Tibial artery (tissue), 4 donors: ENCODE data around the gene GFOD1.
"Not testable (repeated sequence)": the region's sequence is repeated elsewhere in the genome, so short reads cannot be mapped to it uniquely, and the experiment has no call there.

Experiments used
- DNase-seq, 2 donors: peaks; one replicate each; pipeline ENCODE4 v3.0.0-alpha.2; 2019
- H3K27ac ChIP-seq, 2 donors: fragments of 200-600 bp; sonication (generic) in 1 of 2; 1 replicate in 1 of 2; 2 replicates in 1 of 2; pipeline ENCODE4 v1.5.1; 2018 to 2019; ENCODE audit warnings: mild to moderate bottlenecking in 1 of 2
- H3K27me3 ChIP-seq, 2 donors: fragments of 200-600 bp; sonication (generic) in 1 of 2; one replicate each; pipeline versions ENCODE4 v1.5.1 to v1.6.0; 2016 to 2019
- H3K36me3 ChIP-seq, 3 donors: fragments of 200-600 bp; sonication (generic) in 2 of 3; one replicate each; pipeline ENCODE4 v1.5.1; 2016 to 2019; ENCODE audit warnings: mild to moderate bottlenecking in 2 of 3
- H3K4me1 ChIP-seq, 4 donors: fragments of 200-600 bp; sonication (generic) in 2 of 4; 1 replicate in 3 of 4; 2 replicates in 1 of 4; pipeline ENCODE4 v1.5.1; 2016 to 2019
- H3K4me3 ChIP-seq, 2 donors: fragments of 200-600 bp; sonication (generic) in 1 of 2; 1 replicate in 1 of 2; 2 replicates in 1 of 2; pipeline ENCODE4 v1.5.1; 2018 to 2019; ENCODE audit warnings: mild to moderate bottlenecking in 2 of 2
- H3K9me3 ChIP-seq, 3 donors: fragments of 200-600 bp; sonication (generic) in 1 of 3; one replicate each; pipeline ENCODE4 v1.5.1; 2016 to 2019
- CTCF ChIP-seq, 2 experiments: fragments of 200-600 bp in 1 of 2; fragments of 450-650 bp in 1 of 2; IDR thresholded peaks; one replicate each; pipeline ENCODE4 v1.5.1; 2017 to 2019; ENCODE audit warnings: antibody characterized with exemption in 2 of 2, mild to moderate bottlenecking in 1 of 2, moderate library complexity in 1 of 2
- intact Hi-C: fragments of 100-400 bp; cut with DNase I; formaldehyde crosslinking; loops from one replicate; pipeline ENCODE4 v1.15.0; 2023; ENCODE audit warnings: low total_unique reads

The GFOD1 gene

DNA sequence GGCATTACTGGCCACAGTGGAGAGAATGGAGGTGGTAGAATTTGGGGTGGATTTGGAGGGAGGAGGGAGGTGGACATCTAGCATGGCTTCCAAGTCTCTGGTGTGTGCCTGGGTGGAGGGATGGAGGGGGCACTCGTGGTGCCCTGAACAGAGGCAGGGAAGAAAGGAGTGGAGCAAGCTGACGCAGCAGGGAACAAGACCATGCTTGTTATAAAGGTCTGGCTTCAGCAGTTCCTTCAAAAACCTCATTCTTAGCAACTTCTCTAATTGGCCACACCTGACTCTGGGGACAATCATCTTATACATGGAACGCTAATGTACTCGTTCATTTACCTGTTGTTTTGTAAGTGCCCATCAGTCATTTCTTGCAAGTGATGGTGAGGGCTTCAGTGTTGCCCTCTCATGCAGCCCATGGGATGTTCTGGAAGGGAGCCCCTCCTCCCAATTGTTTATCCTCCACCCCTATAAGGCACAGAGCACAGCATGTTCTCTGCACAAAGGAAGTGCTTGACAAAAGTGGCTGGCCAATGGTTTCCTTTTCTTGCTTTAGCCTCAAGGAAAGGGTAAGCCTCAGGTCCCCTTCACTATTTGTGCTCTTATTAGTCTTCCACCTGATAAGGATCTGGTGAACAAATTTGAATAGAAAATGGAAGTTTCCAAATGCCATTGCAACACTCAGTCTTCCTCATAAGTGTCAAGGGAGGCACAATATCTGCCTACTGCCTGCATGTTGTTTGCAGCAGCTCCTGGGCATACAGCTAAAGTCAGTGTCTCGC is 39.3 kb downstream of the GFOD1 start:
- no peaks in the 10 kb centered on the region for H3K27me3 ChIP-seq
- H3K27ac ChIP-seq: peak overlapping the region; percentile 71 to 89
- peak in 1 of 2 donors; percentile 51 for DNase-seq
- intact Hi-C loops: loop anchor here (5.0 kb wide), 1 partner anchor 36 kb away; no protein-coding TSS in a partner anchor
- H3K36me3 ChIP-seq: peaks cover 0 to 8% (median 0%) of the 10 kb centered on the region in 3 donors
- no peaks in the 10 kb centered on the region for H3K9me3 ChIP-seq
- H3K4me1 ChIP-seq: peaks cover 0 to 84% (median 58%) of the 10 kb centered on the region in 4 donors
- no peak for TF ChIP-seq CTCF (IDR thresholded peaks at IDR 0.05)
- H3K4me3 ChIP-seq: no peak overlapping the region

- Histone ChIP-seq H3K9me3 (no peaks in the 10 kb centered on the region), H3K4me1 (peaks cover 0 to 80% (median 54%) of the 10 kb centered on the region in 4 donors), H3K27ac (peak overlapping the region; percentile 71 to 89), H3K4me3 (no peak overlapping the region), H3K36me3 (peaks cover 0 to 4% (median 0%) of the 10 kb centered on the region in 3 donors), H3K27me3 (no peaks in the 10 kb centered on the region)
- TF ChIP-seq CTCF (IDR thresholded peaks at IDR 0.05): no peak
- intact Hi-C loops: loop anchor here (5.0 kb wide), 1 partner anchor 34 kb away; no protein-coding TSS in a partner anchor
- DNase-seq: no peak
These were observed 41.0 kb downstream of the GFOD1 start for GRCh38 chr6:13446381-13446780.

- intact Hi-C loops: loop anchor here (5.0 kb wide), 1 partner anchor 33 kb away; no protein-coding TSS in a partner anchor
- Histone ChIP-seq H3K27ac (peak overlapping the region; percentile 71 to 89), H3K36me3 (no peaks in the 10 kb centered on the region), H3K27me3 (no peaks in the 10 kb centered on the region), H3K9me3 (no peaks in the 10 kb centered on the region), H3K4me3 (peak overlapping the region in 1 of 2 donors; percentile 13), H3K4me1 (peaks cover 0 to 79% (median 50%) of the 10 kb centered on the region in 4 donors)
- no peak for DNase-seq
- TF ChIP-seq CTCF (IDR thresholded peaks at IDR 0.05): no peak
These were observed 41.7 kb downstream of the GFOD1 start for GRCh38 chr6:13445744-13446115.

DNA sequence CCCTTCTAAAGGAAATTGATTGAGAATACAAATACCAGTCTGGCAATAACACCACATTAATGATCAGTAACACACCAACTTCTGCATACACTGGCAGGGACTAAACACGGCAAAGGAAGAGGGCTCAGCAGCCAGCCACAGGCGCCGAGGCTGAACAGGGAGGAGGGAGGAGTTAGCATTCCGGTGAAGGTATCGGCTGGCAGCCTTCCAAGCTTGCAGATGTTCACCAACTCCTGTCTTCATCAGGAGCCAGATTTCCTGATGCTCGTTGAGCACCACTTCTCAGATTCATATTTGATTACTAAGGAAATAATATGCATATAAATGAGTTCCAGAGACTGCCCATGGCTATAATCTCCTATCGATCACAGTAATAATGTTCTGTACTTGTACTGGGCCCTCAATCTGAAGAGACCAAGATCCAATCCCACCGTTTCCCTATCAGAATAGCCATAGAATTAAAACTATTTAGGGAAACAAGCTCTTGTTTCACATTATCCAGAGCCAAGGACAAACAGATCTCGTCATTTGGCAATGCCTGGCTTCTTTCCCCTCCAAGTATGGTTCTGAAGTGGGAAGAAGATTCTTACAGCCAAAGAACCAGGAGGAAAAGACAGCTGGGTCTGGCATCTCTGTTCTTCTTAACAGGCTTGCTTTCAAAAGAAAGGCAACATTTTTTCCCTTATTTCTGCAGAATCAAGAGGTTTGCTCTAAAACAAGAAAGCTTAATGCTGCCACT is 42.2 kb downstream of the GFOD1 start:
- no peak for DNase-seq
- H3K4me1 ChIP-seq: peaks cover 0 to 79% (median 50%) of the 10 kb centered on the region in 4 donors
- intact Hi-C loops: loop anchor here (5.0 kb wide), 1 partner anchor 33 kb away; no protein-coding TSS in a partner anchor
- H3K27ac ChIP-seq: peak overlapping the region; percentile 71 to 89
- no peak for TF ChIP-seq CTCF (IDR thresholded peaks at IDR 0.05)
- H3K36me3 ChIP-seq: no peaks in the 10 kb centered on the region
- H3K27me3 ChIP-seq: no peaks in the 10 kb centered on the region
- no peaks in the 10 kb centered on the region for H3K9me3 ChIP-seq
- H3K4me3 ChIP-seq: peak overlapping the region; percentile 3 to 13

- H3K4me3 ChIP-seq: no peak overlapping the region
- intact Hi-C loops: loop anchor here (5.0 kb wide), 1 partner anchor 32 kb away; no protein-coding TSS in a partner anchor
- no peaks in the 10 kb centered on the region for H3K27me3 ChIP-seq
- no peaks in the 10 kb centered on the region for H3K36me3 ChIP-seq
- peak overlapping the region; percentile 71 to 89 for H3K27ac ChIP-seq
- H3K9me3 ChIP-seq: no peaks in the 10 kb centered on the region
- no peak for TF ChIP-seq CTCF (IDR thresholded peaks at IDR 0.05)
- DNase-seq: no peak
- peaks cover 0 to 79% (median 49%) of the 10 kb centered on the region in 4 donors for H3K4me1 ChIP-seq
These were observed 42.8 kb downstream of the GFOD1 start for GRCh38 chr6:13444604-13445003.

DNA sequence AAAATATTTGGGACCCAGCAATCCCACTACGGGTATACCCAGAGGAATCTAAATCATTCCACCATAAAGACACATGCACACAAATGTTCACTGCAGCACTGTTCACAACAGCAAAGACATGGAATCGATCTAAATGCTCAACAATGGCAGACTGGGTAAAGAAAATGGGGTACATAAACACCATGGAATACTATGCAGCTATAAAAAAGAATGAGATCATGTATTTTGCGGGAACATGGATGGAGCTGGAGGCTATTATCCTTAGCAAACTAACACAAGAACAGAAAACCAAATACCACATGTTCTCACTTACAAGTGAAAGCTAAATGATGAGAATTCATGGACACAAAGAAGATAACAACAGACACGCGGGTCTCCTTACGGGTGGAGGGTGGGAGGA is 43.4 kb downstream of the GFOD1 start:
- H3K36me3 ChIP-seq, H3K4me3 ChIP-seq, H3K9me3 ChIP-seq, intact Hi-C loops, H3K27me3 ChIP-seq, DNase-seq: not testable (repeated sequence)
- Histone ChIP-seq H3K27ac (peak overlapping the region; percentile 71 to 89), H3K4me1 (peaks cover 0 to 79% (median 43%) of the 10 kb centered on the region in 4 donors)
